Hepatocyte (in vitro differentiated cells): ENCODE measurements around the gene DIAPH2. TPM values are rescaled to one million over a fixed set of nuclear protein-coding genes. Genes with fewer than 3 reads are reported as not detected.

Source experiments
- DNase-seq: peaks from one replicate; pipeline ENCODE4 v3.0.0-alpha.2; 2016; ENCODE audit warnings: low spot score
- H2AFZ ChIP-seq: fragments of 200-600 bp; sonication (generic); 2 replicates; pipeline ENCODE4 v1.6.0; 2016; ENCODE audit warnings: antibody characterized with exemption, mild to moderate bottlenecking
- H3K27ac ChIP-seq: fragments of 200-600 bp; sonication (generic); 2 replicates; pipeline ENCODE4 v1.5.1; 2016; ENCODE audit warnings: mild to moderate bottlenecking
- H3K27me3 ChIP-seq: fragments of 200-600 bp; sonication (generic); 2 replicates; pipeline ENCODE4 v1.6.1; 2016
- H3K36me3 ChIP-seq: fragments of 200-600 bp; sonication (generic); replicated peaks from 2 replicates; pipeline ENCODE4 v1.5.1; 2016; ENCODE audit warnings: low read depth; ENCODE audit not compliant: insufficient read depth
- H3K4me1 ChIP-seq: fragments of 200-600 bp; sonication (generic); 2 replicates; pipeline ENCODE4 v1.5.1; 2016; ENCODE audit warnings: mild to moderate bottlenecking, moderate library complexity; ENCODE audit not compliant: insufficient read depth
- H3K4me2 ChIP-seq: fragments of 200-600 bp; sonication (generic); 2 replicates; pipeline ENCODE4 v1.6.0; 2016
- H3K4me3 ChIP-seq: fragments of 200-600 bp; sonication (generic); 2 replicates; pipeline ENCODE4 v1.5.1; 2016; ENCODE audit warnings: mild to moderate bottlenecking
- H3K79me2 ChIP-seq: fragments of 200-600 bp; sonication (generic); 2 replicates; pipeline ENCODE4 v1.6.0; 2017; ENCODE audit warnings: mild to moderate bottlenecking
- H3K9me2 ChIP-seq: fragments of 200-600 bp; sonication (generic); replicated peaks from 2 replicates; pipeline ENCODE4 v1.6.0; 2017; ENCODE audit warnings: mild to moderate bottlenecking; ENCODE audit not compliant: insufficient read depth
- H3K9me3 ChIP-seq: fragments of 200-600 bp; sonication (generic); 2 replicates; pipeline ENCODE4 v1.5.1; 2016; ENCODE audit warnings: low read depth, mild to moderate bottlenecking
- H4K20me1 ChIP-seq: fragments of 200-600 bp; sonication (generic); 2 replicates; pipeline ENCODE4 v1.6.0; 2016; ENCODE audit warnings: mild to moderate bottlenecking; ENCODE audit not compliant: insufficient read depth, poor library complexity, severe bottlenecking
- EZH2 ChIP-seq: fragments of 200-600 bp; sonication (generic); IDR thresholded peaks from 2 replicates; pipeline ENCODE4 v1.6.1; 2016; ENCODE audit warnings: antibody characterized with exemption, mild to moderate bottlenecking, borderline replicate concordance
- EZH2phosphoT487 ChIP-seq: fragments of 200-600 bp; sonication (generic); IDR thresholded peaks from one replicate; pipeline ENCODE4 v1.6.1; 2018; ENCODE audit warnings: antibody characterized with exemption, mild to moderate bottlenecking, low read depth, moderate library complexity; ENCODE audit not compliant: unreplicated experiment, severe bottlenecking
- whole genome bisulfite sequencing: methylation state at CpG from one replicate; pipeline ENCODE4 v1.1.6; 2016; ENCODE audit warnings: low lambda C conversion rate; ENCODE audit errors: missing lambda C conversion rate; 5-methylcytosine and 5-hydroxymethylcytosine counted together
- polyA plus RNA-seq: library from polyadenylated mRNA; unstranded; fragments of >200 nt; fragmentation: Nextera tagmentation; extraction: Ambion mirVana; gene quantifications from 2 replicates; pipeline ENCODE4 v1.2.1, GENCODE V29; 2016
- total RNA-seq: library from RNA; depleted of rRNA; stranded (reverse); fragments of >200 nt; gene quantifications from 2 replicates; pipeline ENCODE4 v1.2.3, GENCODE V29; 2014
- TF ChIP-seq, protein P1 (sequence below): fragments of 200-600 bp; sonication (generic); IDR thresholded peaks from 2 replicates; pipeline ENCODE4 v1.5.1; 2016; ENCODE audit warnings: antibody characterized with exemption, mild to moderate bottlenecking; ENCODE audit not compliant: poor library complexity

Gene DIAPH2
- total and polyA plus RNA-seq, 2 experiments from 2014 or later, result 14.8 to 32.4 TPM

DNA sequence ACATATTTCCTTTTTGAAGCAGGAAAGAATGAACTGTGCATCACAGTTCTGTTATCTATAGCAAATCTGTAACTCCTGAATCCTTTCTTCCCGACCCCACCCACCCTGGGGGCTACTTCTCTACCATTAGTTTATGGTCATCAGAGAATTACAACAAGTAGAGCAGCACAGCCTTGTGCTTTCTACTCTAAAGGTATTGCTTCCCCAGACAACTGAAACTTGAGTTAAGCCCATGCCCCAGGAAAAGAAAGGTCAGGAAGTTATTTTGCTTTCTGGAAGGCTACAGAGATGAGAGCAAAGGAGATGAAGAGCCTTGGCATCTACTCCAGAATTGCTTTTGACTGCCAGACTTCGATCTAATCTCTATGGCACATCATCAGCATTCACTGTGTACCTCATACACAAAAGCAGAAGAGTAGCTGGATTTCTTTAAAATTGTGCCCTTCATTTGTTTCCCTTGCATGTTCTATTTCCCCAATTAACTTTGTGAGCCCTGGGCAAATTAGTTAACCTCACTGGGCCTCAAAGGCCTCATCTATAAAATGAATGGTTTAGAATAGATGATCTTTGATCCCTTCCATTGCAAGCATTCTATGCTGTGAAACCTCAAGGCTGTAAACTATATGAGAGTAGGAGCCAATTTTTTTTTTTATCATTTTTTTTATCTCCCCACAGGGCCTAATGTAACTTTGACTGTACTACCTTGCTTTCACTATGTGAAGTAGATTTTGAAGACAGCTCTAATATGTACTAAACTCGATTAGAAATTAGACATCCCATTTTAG, 794.7 kb downstream of the DIAPH2 start:
- no peak overlapping the region for H3K4me3 ChIP-seq
- H3K9me3 ChIP-seq, result no peaks in the 10 kb centered on the region
- no peaks in the 10 kb centered on the region for H4K20me1 ChIP-seq
- H3K27me3 ChIP-seq, result no peaks in the 10 kb centered on the region
- no peaks in the 10 kb centered on the region for H3K36me3 ChIP-seq
- H3K4me1 ChIP-seq, result peaks cover 5% of the 10 kb centered on the region
- WGBS, result 74% methylated on average over 3 of the region's 3 CpGs
- no peak for TF ChIP-seq EZH2phosphoT487
- TF ChIP-seq, protein P1, sequence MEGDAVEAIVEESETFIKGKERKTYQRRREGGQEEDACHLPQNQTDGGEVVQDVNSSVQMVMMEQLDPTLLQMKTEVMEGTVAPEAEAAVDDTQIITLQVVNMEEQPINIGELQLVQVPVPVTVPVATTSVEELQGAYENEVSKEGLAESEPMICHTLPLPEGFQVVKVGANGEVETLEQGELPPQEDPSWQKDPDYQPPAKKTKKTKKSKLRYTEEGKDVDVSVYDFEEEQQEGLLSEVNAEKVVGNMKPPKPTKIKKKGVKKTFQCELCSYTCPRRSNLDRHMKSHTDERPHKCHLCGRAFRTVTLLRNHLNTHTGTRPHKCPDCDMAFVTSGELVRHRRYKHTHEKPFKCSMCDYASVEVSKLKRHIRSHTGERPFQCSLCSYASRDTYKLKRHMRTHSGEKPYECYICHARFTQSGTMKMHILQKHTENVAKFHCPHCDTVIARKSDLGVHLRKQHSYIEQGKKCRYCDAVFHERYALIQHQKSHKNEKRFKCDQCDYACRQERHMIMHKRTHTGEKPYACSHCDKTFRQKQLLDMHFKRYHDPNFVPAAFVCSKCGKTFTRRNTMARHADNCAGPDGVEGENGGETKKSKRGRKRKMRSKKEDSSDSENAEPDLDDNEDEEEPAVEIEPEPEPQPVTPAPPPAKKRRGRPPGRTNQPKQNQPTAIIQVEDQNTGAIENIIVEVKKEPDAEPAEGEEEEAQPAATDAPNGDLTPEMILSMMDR, result no peak
- no peak for TF ChIP-seq EZH2
- no peak overlapping the region for H3K4me2 ChIP-seq
- no peak overlapping the region for H3K27ac ChIP-seq
- no peak for DNase-seq
- H3K79me2 ChIP-seq, result no peaks in the 10 kb centered on the region
- no peak overlapping the region for H2AFZ ChIP-seq
- no peaks in the 10 kb centered on the region for H3K9me2 ChIP-seq

DNA sequence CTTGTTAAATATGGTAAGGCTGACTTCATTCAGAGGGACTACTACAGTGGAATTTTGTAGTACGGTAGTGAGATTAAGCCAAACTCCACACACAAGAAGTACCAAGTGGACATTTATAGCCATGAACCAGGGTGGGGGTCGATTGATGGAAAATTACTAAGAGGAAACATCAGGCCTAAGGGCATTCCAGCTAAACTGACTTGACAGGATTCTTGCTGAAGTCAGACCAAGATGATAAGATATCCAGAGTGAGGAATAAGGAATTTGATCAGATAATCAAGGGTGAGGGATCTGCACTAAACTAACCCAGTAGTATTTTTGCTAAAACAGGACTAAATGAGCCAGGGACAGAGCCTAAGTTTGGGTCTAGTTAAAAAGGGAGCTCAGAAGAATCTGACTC, 796.6 kb downstream of the DIAPH2 start:
- H3K27ac ChIP-seq, result no peak overlapping the region
- H3K79me2 ChIP-seq, result no peaks in the 10 kb centered on the region
- H3K4me2 ChIP-seq, result no peak overlapping the region
- no peaks in the 10 kb centered on the region for H3K27me3 ChIP-seq
- H2AFZ ChIP-seq, result no peak overlapping the region
- DNase-seq, result no peak
- H3K9me3 ChIP-seq, result no peaks in the 10 kb centered on the region
- H4K20me1 ChIP-seq, result no peaks in the 10 kb centered on the region
- no peaks in the 10 kb centered on the region for H3K9me2 ChIP-seq
- peaks cover 5% of the 10 kb centered on the region for H3K4me1 ChIP-seq
- no peak for TF ChIP-seq EZH2phosphoT487
- TF ChIP-seq, protein P1, result no peak
- no peak for TF ChIP-seq EZH2
- 55% methylated on average over 2 of the region's 2 CpGs for WGBS
- H3K4me3 ChIP-seq, result no peak overlapping the region
- H3K36me3 ChIP-seq, result no peaks in the 10 kb centered on the region

DNA sequence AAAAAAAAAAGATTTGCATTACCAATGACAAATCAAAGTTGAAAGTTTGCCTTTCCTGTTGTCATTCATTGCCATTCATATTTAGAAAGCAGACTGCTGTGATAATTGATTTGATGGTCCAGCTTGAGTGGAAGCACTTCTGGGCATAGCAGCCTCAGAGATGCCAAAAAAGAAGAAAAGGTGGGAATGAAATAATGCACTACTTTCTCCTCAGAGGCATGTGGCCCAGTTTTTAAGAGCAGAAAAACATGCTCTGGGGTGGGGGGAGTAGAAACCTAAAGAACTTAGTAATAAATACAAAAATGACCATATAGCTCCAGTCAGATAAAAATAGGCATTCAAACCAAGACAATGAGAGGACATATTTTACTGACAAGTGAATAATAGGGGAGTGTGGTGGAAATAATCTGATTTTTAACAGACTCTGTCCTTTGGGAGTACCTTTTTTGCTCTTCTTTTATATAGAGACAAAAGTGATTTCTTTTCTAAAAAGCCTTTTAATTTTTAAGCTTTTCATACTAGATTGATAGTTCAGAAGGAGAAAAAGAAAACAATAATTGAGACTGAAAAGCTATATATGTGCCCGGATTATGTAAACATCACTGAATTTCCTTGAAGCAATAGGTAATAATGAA, 798.1 kb downstream of the DIAPH2 start:
- WGBS, result 91% methylated on average over 1 of the region's 1 CpG
- Histone ChIP-seq H4K20me1 (no peaks in the 10 kb centered on the region), H3K36me3 (no peaks in the 10 kb centered on the region), H3K4me3 (no peak overlapping the region), H3K9me3 (no peaks in the 10 kb centered on the region), H3K4me1 (peaks cover 5% of the 10 kb centered on the region), H3K79me2 (no peaks in the 10 kb centered on the region), H3K4me2 (no peak overlapping the region), H3K27me3 (no peaks in the 10 kb centered on the region), H2AFZ (no peak overlapping the region), H3K9me2 (no peaks in the 10 kb centered on the region), H3K27ac (no peak overlapping the region)
- no peak for DNase-seq
- TF ChIP-seq, protein P1, result no peak
- TF ChIP-seq EZH2phosphoT487, result no peak
- TF ChIP-seq EZH2, result no peak
